Upper lobe of left lung (tissue), 6 donors: ENCODE measurements around the gene NT5C1A. TPM values are rescaled to one million over a fixed set of nuclear protein-coding genes. Genes with fewer than 3 reads are reported as not detected.

Source experiments
- ATAC-seq, 2 donors: fragments of 200-7000 bp; cut with Tn5 transposase; one replicate each; pipeline ENCODE4 v1.9.1; 2022; ENCODE audit warnings: mild to moderate bottlenecking in 2 of 2, moderate library complexity in 2 of 2; ENCODE audit not compliant: low FRiP score in 2 of 2
- DNase-seq, 2 donors: peaks; one replicate each; pipeline ENCODE4 v3.0.0-alpha.2; 2019 to 2020
- H3K27ac ChIP-seq, 4 donors: fragments of 200-600 bp; sonication (generic); one replicate each; pipeline ENCODE4 v1.5.1; 2016 to 2019
- H3K27me3 ChIP-seq, 4 donors: fragments of 200-600 bp; sonication (generic); one replicate each; pipeline ENCODE4 v1.5.1; 2017 to 2019
- H3K36me3 ChIP-seq, 4 donors: fragments of 200-600 bp; sonication (generic); one replicate each; pipeline ENCODE4 v1.5.1; 2016 to 2019
- H3K4me1 ChIP-seq, 4 donors: fragments of 200-600 bp; sonication (generic); one replicate each; pipeline ENCODE4 v1.5.1; 2018 to 2019
- H3K4me3 ChIP-seq, 4 donors: fragments of 200-600 bp; sonication (generic); one replicate each; pipeline ENCODE4 v1.5.1; 2017 to 2019; ENCODE audit warnings: mild to moderate bottlenecking in 2 of 4, moderate library complexity in 1 of 4
- H3K9me3 ChIP-seq, 4 donors: fragments of 200-600 bp; sonication (generic); one replicate each; pipeline ENCODE4 v1.5.1; 2018 to 2019
- CTCF ChIP-seq, 6 experiments: fragments of 450-650 bp in 4 of 6; fragments of 200-600 bp in 2 of 6; sonication (generic) in 2 of 6; IDR thresholded peaks; one replicate each; pipeline ENCODE4 v1.5.1; 2016 to 2019; ENCODE audit warnings: antibody characterized with exemption in 6 of 6
- EP300 ChIP-seq, 4 donors: sonication (generic); formaldehyde crosslinking; IDR thresholded peaks; one replicate each; pipeline ENCODE4 v1.5.1; 2017; ENCODE audit warnings: antibody characterized with exemption in 4 of 4, control low read depth in 2 of 4
- POLR2A ChIP-seq, 4 donors: fragments of 450-650 bp; IDR thresholded peaks; one replicate each; pipeline ENCODE4 v1.5.1; 2016 to 2017; ENCODE audit warnings: antibody characterized with exemption in 4 of 4, mild to moderate bottlenecking in 2 of 4
- POLR2AphosphoS5 ChIP-seq, 2 donors: sonication (generic); formaldehyde crosslinking; IDR thresholded peaks; one replicate each; pipeline ENCODE4 v1.5.1; 2017; ENCODE audit warnings: antibody characterized with exemption in 2 of 2
- WGBS, 2 donors: methylation state at CpG; one replicate each; pipeline ENCODE4 v1.1.5; 2017 to 2018; 5-methylcytosine and 5-hydroxymethylcytosine counted together
- total RNA-seq, 6 donors: library from RNA; depleted of rRNA in 4 of 6; stranded (reverse); fragments of >200 nt in 4 of 6; gene quantifications; one replicate each; pipeline versions ENCODE4 v1.1.0 to v1.2.1, GENCODE V29; 2016 to 2021
- donor health status: DM: no; HTN: no; CAD: no; lungs with moderate emphysema.
- donor health status: DM: no; HTN: yes; CAD: no; lungs with severe emphysema.

Gene NT5C1A
- total RNA-seq, 6 donors from 2014 or later, result 0.37 to 5.5 (median 2.6) TPM; not detected in 2

GRCh38 chr1:39713557-39713956, 41.6 kb upstream of the NT5C1A start:
- Histone ChIP-seq H3K9me3 (no peaks in the 10 kb centered on the region), H3K27ac (no peak overlapping the region), H3K36me3 (no peaks in the 10 kb centered on the region), H3K4me1 (no peaks in the 10 kb centered on the region), H3K27me3 (no peaks in the 10 kb centered on the region), H3K4me3 (no peak overlapping the region)
- ATAC-seq (no peak), DNase-seq (peak in 1 of 2 donors; percentile 25)
- 85 to 94% methylated on average over 4 to 5 of the region's 5 CpGs for WGBS, 2 donors
- TF ChIP-seq POLR2AphosphoS5 (IDR thresholded peaks at IDR 0.05) (no peak), EP300 (IDR thresholded peaks at IDR 0.05) (no peak), POLR2A (IDR thresholded peaks at IDR 0.05) (no peak), CTCF (IDR thresholded peaks at IDR 0.05) (no peak)

- no peaks in the 10 kb centered on the region for H3K36me3 ChIP-seq
- TF ChIP-seq POLR2AphosphoS5 (IDR thresholded peaks at IDR 0.05), result no peak
- TF ChIP-seq CTCF (IDR thresholded peaks at IDR 0.05), result no peak
- TF ChIP-seq POLR2A (IDR thresholded peaks at IDR 0.05), result no peak
- TF ChIP-seq EP300 (IDR thresholded peaks at IDR 0.05), result no peak
- no peak overlapping the region for H3K4me3 ChIP-seq
- 81 to 86% methylated on average over 6 of the region's 6 CpGs for WGBS, 2 donors
- no peak for DNase-seq
- H3K9me3 ChIP-seq, result no peaks in the 10 kb centered on the region
- H3K27ac ChIP-seq, result no peak overlapping the region
- H3K27me3 ChIP-seq, result no peaks in the 10 kb centered on the region
- no peak for ATAC-seq
- H3K4me1 ChIP-seq, result no peaks in the 10 kb centered on the region
These were observed 40.0 kb upstream of the NT5C1A start for GRCh38 chr1:39711966-39712340.

GRCh38 chr1:39711104-39711965, 39.4 kb upstream of the NT5C1A start:
- no peak for DNase-seq
- H3K9me3 ChIP-seq, result no peaks in the 10 kb centered on the region
- H3K27ac ChIP-seq, result no peak overlapping the region
- H3K36me3 ChIP-seq, result no peaks in the 10 kb centered on the region
- no peaks in the 10 kb centered on the region for H3K27me3 ChIP-seq
- WGBS, 2 donors, result 74 to 88% methylated on average over 12 of the region's 12 CpGs
- no peak for TF ChIP-seq EP300 (IDR thresholded peaks at IDR 0.05)
- no peaks in the 10 kb centered on the region for H3K4me1 ChIP-seq
- H3K4me3 ChIP-seq, result no peak overlapping the region
- no peak for ATAC-seq

- Histone ChIP-seq H3K27ac (no peak overlapping the region), H3K9me3 (no peaks in the 10 kb centered on the region), H3K36me3 (no peaks in the 10 kb centered on the region), H3K4me1 (no peaks in the 10 kb centered on the region), H3K27me3 (no peaks in the 10 kb centered on the region), H3K4me3 (no peak overlapping the region)
- no peak for ATAC-seq
- DNase-seq, result no peak
- WGBS, 2 donors, result 96 to 97% methylated on average over 4 of the region's 4 CpGs
- TF ChIP-seq EP300 (IDR thresholded peaks at IDR 0.05) (no peak), POLR2A (IDR thresholded peaks at IDR 0.05) (no peak), CTCF (IDR thresholded peaks at IDR 0.05) (no peak), POLR2AphosphoS5 (IDR thresholded peaks at IDR 0.05) (no peak)
These were observed 35.6 kb upstream of the NT5C1A start for GRCh38 chr1:39707506-39707905.

- DNase-seq (no peak), ATAC-seq (no peak)
- Histone ChIP-seq H3K4me3 (no peak overlapping the region), H3K36me3 (no peaks in the 10 kb centered on the region), H3K27me3 (no peaks in the 10 kb centered on the region), H3K27ac (no peak overlapping the region), H3K9me3 (no peaks in the 10 kb centered on the region), H3K4me1 (peaks cover 6 to 14% (median 9%) of the 10 kb centered on the region in 4 donors)
- TF ChIP-seq CTCF (IDR thresholded peaks at IDR 0.05), result no peak
- WGBS, 2 donors, result 87 to 89% methylated on average over 1 of the region's 1 CpG
These were observed 32.9 kb upstream of the NT5C1A start for GRCh38 chr1:39704757-39705156.
